T-helper 1 cell (primary cell): ENCODE results near the gene PIGZ.
"Not testable (repeated sequence)": the region's sequence is repeated elsewhere in the genome, so short reads cannot be mapped to it uniquely, and the experiment has no call there.

Source experiments
- DNase-seq, 5 donors: peaks; one replicate each; pipeline ENCODE4 v3.0.0-alpha.2; 2012 to 2020

The PIGZ gene

DNA sequence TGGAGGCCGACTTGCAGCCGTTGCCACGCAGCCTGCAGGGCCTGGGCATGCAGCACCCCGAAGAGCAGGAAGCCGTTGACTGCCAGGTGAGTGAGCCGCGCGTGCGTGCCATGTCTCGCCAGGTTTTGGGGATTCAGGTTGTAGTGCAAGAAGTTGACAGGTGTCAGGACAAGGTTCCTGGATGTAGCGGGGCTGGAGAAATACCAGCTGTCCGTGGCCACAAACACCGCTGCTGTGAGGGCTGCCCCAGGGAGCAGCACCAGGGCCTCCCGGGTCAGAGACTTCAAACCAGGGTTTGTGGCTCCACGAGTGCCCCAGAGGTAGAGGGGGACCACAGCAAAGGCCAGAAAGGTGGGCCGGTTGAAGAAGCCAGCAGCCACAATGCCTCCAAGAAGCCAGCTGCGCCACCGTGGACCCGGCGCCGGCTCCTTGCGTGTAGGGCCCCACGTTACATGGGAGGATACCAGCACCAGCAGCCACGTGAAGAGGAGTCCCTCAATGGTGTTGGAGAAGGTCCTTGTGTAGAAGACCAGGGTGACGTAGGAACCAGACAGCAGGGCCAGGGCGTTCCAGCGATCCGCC is 20.7 kb downstream of the PIGZ start:
- DNase-seq, result no peak

DNA sequence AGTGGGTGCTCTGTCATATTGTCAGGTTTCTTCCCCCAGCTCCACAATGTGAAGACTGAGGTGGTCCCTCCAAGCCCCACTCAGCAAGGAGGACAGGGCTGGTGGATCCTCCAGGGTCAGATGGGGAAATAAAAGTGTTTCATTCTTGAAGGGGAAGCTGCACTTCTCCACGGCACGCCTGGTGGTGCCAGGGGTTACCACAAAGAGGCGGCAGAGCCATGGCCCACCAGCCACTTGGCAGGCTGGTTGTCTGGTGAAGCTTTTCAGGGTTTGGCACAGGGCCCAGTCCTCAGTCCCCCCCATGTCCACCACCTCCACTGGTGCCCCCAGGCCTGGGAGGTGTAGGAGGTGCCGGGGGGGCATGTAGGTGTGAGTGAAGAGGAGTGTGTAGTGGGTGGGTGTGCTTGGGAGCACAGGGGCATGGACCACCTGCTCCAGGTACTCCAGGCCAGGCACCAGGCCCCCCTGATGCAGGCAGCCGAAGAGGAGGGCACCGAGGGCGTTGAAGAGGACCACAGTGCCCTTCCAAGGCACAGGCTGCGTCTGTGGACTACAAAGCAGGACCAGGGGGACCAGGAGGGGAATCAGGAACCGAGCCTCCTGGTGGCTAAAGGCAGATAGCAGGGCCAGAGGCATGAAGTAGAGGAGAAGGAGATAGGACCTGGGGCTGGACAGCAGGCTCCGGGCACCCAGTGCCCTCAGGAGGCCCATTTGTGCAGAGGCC is 21.3 kb downstream of the PIGZ start:
- no peak for DNase-seq

GRCh38 chr3:196944037-196944790 is 24.4 kb downstream of the PIGZ start:
- DNase-seq, result not testable (repeated sequence)

DNA sequence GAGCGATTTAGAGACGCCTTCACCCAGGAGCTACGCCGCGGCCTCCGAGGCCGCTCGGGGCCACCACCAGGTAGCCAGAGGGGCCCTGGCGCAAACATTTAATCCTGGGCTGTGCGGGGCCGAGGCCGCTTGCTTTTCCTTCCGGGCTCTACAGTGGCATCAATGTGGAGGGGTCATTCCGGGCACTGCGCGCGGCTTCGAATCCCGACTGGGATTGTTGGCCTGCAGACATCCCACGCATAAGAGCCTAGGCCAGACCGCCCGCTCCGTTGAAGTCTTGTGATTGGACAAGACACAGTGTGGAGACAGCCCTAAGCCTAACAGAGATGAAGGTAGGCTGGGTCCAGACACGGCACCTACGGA is 25.7 kb downstream of the PIGZ start:
- peak in 1 of 5 donors; percentile 5 for DNase-seq

- peak; percentile 98 to 100 (median 99) for DNase-seq
Measured at GRCh38 chr3:196942226-196942914, 26.3 kb downstream of the PIGZ start, which contains the start of gene NCBP2. NCBP2 (minus strand) TSS chr3:196942528; CDS start chr3:196942503, 25 bp downstream.

DNA sequence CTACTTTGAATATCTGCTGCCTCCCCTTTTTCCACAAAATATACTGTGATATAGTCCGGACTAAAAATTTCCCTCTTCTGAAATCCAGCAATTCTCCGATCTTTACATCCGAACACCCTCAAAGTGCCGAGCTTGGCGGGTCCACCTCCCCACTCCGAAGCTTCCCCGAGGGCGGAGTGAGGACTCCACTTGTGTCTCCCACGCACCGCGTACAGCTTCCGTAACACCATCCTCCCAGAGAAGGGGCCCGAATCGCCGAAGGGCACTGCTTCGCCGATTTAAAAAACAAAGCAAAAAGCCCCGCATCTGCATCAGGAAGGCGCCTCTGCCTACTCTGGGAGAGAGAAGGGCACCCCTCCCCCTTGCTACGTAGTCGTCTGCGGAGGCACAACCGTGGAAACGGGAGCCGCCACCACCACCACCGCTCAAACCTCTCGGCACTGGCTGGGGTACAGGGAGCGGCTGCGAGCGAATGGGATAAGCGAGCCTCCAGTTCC is 26.9 kb downstream of the PIGZ start:
- DNase-seq, result peak; percentile 33 to 57 (median 55)

GRCh38 chr3:196938576-196938975 is 30.1 kb downstream of the PIGZ start:
- no peak for DNase-seq

GRCh38 chr3:196938124-196938523 is 30.5 kb downstream of the PIGZ start:
- no peak for DNase-seq

DNA sequence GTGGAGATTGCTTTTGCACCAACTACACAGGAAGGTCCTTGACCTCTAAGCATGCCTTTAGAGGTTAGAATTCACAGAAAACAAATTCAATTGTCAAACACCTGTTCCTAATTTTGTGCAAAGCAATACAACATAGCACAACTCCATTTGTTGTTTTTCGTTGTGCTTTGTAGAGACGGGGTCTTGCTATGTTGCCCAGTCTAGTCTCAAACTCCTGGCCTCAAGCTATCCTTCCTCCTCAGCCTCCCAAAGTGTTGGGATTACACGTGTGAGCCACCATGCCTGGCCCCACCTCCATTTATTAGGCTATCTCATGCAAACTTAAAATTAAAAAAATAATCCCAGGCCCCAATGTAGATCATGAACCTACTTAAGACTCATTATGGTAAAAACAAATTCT is 32.3 kb downstream of the PIGZ start:
- DNase-seq, result no peak

DNA sequence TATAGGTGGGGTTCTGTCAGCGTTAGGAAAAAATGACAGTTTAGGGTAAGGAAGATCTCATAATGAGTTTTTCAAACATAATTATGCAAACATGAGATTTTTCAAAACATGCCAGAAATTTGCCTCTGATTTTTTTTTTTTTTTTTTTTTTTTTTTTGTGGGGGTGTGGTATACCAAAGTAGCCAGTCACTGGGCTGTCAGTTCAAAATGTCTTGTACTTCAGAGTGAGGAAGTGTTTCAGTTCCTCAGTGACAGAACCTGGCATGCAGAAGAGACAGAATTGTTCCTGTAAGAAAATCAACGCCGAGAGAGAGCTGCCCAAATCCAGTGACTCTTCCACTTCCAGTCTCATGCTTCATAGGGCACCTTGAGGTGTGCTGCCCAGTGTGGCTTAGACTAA is 36.0 kb downstream of the PIGZ start:
- DNase-seq, result no peak

DNA sequence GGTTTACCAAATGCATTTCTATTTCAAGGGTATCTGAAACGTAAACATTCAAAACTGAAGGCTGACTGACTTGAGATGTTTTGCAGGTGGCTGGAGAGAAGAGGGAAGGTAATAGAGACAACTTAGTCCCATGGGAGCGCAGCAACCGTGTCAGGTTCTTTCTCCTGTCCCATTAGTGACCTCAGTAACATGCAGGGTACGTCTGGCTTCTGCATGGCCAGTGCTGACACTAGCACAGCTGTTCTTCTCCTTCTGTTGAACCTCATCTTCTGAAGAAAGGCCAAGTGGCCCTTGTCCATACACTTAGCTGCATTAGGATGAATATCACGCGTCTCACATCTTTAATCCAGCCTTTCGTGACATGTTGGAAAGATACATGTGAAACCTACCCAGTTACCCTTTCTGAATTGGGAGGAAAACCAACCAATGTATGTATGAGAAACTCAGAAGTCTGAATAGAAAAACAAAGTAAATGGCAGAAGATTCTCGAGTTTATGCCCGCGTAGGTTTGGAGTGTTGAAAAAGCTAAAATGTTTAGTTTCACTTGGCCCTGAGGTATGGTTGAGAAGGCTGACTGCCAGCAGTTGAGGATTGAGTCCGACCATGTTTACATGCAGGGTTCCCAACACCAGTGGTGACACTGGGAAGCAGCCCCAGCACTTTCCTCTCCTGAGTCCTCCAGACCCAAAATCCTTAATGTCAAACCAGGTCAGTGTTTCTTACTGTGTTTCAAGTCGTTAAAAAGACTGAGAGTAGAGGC is 36.6 kb downstream of the PIGZ start:
- DNase-seq, result no peak

DNA sequence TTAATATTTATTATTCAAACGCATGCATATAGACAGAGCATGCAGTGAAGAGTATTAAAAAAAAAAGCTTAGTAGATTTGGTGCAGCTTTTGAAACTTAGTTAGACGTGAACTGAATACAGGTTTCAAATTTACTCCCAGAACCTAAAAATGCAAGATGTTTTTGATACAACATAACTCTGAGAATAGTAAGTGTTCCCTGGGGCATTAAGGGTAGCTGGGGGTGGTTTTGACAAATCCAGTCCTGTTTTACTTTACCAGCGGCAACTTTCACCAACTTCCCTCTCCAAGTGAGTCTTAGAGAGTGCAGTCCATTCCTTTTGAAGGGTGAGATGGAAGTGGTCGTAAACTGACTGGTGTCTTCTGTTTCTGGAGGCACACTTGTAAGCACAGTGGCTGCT is 37.5 kb downstream of the PIGZ start:
- DNase-seq, result no peak

DNA sequence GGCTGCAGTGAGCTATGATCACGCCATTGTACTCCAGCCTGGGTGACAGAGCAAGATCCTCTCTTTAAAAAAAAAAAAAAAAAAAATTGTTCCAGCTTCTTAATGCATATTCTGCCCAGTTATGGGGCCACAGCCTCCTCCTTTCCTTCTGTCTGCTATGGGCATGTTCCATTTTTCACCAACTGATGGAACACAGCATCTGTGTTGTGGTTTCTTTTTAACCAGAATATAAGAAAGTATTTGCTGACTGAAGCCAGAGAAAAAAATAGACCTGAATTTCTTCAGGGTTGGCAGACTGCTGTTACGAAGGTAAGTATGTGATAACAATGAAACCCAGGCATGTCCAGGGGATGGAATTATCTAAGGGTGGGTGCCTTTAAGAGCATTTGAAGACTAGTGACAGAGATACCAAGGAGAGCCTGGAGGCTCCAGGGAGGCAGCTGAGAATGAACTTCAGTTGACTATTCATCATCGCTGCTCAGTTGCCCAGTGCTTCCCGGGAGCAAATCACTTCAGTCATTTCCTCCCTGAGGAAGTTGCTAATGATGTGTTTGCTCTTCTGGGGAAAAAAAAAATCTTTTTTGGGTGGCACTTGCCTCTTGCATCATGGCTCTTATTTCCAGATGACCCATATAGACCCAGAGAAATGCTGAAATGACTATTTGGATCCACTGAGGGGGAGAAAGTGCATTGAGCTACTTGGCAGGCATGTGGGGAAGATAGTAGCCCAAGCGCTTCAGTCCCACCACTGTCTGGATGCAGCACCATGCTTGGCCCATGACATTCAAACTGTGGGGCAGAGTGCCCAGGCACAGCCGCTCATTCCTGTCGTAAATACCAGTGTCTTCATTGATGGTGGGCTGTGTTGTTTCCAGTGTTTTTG is 40.8 kb downstream of the PIGZ start:
- no peak for DNase-seq

- no peak for DNase-seq
Measured at GRCh38 chr3:196920733-196921132, 47.9 kb downstream of the PIGZ start.

DNA sequence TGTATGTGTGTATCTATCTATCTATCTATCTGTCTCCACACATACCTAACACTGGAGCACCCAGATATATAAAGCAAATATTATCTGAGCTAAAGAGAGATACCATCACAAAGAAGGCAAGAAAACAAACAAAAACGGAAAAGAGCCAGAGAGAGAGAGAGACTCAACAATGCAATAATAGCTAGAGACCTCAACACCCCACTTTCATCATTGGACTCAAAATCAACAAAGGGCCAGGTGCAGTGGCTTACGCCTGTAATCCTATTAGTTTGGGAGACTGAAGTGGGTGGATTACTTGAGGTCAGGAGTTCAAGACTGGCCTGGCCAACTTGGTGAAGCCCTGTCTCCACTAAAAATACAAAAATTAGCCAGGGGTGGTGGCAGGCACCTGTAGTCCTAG is 49.7 kb downstream of the PIGZ start:
- no peak for DNase-seq

DNA sequence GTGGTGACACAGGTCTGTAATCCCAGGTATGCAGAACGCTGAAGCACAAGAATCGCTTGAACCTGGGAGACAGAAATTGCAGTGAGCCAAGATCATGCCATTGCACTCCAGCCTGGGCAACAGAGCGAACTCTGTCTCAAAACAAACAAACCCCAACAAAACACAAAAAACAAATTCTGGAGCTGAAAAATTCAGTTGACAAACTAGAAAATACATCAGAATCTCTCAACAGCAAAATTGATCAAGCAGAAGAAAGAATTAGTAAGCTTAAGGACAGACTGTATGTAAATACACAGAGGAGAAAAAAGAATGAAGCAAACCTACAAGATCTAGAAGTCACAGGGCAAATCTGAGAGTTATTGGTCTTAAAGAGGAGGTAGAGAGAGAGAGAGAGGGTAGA is 51.6 kb downstream of the PIGZ start:
- no peak for DNase-seq

GRCh38 chr3:196916221-196916620 is 52.4 kb downstream of the PIGZ start:
- no peak for DNase-seq

DNA sequence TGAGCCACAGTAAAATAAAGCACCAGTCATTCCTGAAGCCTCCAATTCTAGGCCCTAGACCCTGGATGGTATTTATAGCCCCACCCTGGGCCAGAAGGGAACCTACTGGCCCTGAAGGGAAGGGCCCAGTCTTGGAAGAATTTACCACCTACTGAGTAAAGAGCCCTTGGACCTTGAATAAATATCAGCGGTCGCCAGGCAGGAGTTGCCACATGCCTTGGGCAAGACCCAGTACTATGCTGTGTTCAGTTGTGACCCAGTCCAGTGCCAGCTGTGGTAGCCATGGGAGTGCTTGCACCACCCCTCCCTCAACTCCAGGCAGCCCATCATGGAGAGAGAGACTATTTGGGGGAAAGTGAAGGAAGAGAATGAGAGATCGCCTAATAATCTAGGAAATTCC is 53.3 kb downstream of the PIGZ start:
- DNase-seq, result no peak

DNA sequence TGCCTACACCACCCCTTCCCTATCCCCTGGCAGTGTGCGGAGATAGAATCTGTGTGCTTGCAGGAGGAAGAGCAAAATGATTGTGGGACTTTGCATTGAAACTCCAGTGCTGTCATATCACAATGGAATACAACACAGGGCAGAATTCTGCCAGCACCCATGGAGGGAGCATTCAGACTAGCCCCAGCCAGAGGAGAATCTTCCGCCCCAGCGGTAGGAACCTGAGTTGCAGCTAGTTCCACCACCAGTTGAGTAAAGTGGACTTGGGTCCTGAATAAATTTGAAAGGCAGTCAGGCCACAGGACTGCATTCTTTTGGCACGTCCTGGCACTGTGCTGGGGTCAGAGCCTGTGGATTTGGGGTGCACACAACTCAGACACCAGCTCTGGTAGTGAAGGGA is 53.8 kb downstream of the PIGZ start:
- no peak for DNase-seq

- no peak for DNase-seq
Measured at GRCh38 chr3:196903740-196904139, 64.9 kb downstream of the PIGZ start.

DNA sequence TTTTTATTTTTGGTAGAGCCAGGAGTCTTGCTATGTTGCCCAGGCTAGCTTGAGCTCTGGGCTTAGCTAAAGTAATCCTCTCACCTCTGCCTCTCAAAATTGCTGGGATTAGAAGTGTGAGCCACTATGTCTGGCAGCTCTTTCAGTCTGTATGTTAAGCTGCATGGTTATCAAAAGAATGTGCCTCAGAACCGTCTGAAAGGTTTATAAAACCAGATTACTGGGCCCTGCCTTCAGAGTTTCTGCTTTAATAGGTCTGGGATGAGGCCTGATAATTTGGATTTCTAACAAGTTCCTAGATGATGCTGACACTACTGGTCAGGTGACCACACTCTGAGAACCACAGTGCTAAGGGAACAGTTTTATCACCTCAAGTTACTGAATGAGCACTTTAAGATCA is 66.3 kb downstream of the PIGZ start:
- DNase-seq, result no peak
